ACC112 (cell line): ENCODE measurements around the gene SLC27A1.
"Not testable (repeated sequence)": the region's sequence is repeated elsewhere in the genome, so short reads cannot be mapped to it uniquely, and the experiment has no call there.

Source experiments
- H2AFZ ChIP-seq: fragments of 200-600 bp; sonication (generic); one replicate; pipeline ENCODE4 v1.6.0; 2017; ENCODE audit warnings: antibody characterized with exemption, low read length; ENCODE audit not compliant: unreplicated experiment
- H3K27ac ChIP-seq: fragments of 200-600 bp; sonication (generic); 2 replicates; pipeline ENCODE4 v1.5.1; 2014; ENCODE audit warnings: low read depth, mild to moderate bottlenecking, antibody characterized with exemption, low read length, moderate library complexity
- H3K27me3 ChIP-seq: fragments of 200-600 bp; sonication (generic); 2 replicates; pipeline ENCODE4 v1.6.1; 2014; ENCODE audit warnings: mild to moderate bottlenecking, antibody characterized with exemption, low read length, moderate library complexity, mixed read lengths; ENCODE audit not compliant: insufficient read depth
- H3K36me3 ChIP-seq: fragments of 200-600 bp; sonication (generic); 2 replicates; pipeline ENCODE4 v1.6.1; 2016; ENCODE audit warnings: mild to moderate bottlenecking, antibody characterized with exemption, low read length, moderate library complexity, mixed read lengths; ENCODE audit not compliant: insufficient read depth
- H3K4me1 ChIP-seq: fragments of 200-600 bp; sonication (generic); one replicate; pipeline ENCODE4 v1.6.1; 2016; ENCODE audit warnings: low read length, mixed read lengths; ENCODE audit not compliant: insufficient read depth, unreplicated experiment, control insufficient read depth
- H3K4me3 ChIP-seq: fragments of 200-600 bp; sonication (generic); 2 replicates; pipeline ENCODE4 v1.5.1; 2014; ENCODE audit warnings: mild to moderate bottlenecking, low read depth, low read length
- H3K79me2 ChIP-seq: fragments of 200-600 bp; sonication (generic); one replicate; pipeline ENCODE4 v1.6.0; 2016; ENCODE audit warnings: low read length; ENCODE audit not compliant: control insufficient read depth, unreplicated experiment, insufficient read depth

Gene SLC27A1

DNA sequence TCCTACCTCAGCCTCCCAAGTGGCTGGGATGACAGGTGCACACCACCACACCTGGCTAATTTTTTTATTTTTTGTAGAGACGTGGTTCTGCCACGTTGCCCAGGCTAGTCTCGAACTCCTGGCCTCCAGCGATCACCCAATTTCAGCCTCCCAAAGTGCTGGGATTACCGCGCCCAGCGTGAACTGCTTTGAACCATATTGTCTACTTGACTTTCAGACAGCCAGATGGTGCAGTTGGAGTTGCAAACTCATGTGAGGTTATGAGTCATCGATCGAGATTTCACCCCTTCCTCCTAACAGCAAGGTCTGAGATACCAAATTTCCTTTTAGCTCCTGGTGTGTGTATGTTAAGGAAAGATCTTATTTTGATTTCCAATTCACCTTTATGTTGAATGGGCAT lies 2.7 kb downstream of the SLC27A1 start:
- no peak overlapping the region for H2AFZ ChIP-seq
- no peak overlapping the region for H3K4me3 ChIP-seq
- H3K27ac ChIP-seq, result no peak overlapping the region
- no peaks in the 10 kb centered on the region for H3K27me3 ChIP-seq
- H3K79me2 ChIP-seq, result no peaks in the 10 kb centered on the region
- no peaks in the 10 kb centered on the region for H3K36me3 ChIP-seq
- peaks cover 8% of the 10 kb centered on the region for H3K4me1 ChIP-seq

DNA sequence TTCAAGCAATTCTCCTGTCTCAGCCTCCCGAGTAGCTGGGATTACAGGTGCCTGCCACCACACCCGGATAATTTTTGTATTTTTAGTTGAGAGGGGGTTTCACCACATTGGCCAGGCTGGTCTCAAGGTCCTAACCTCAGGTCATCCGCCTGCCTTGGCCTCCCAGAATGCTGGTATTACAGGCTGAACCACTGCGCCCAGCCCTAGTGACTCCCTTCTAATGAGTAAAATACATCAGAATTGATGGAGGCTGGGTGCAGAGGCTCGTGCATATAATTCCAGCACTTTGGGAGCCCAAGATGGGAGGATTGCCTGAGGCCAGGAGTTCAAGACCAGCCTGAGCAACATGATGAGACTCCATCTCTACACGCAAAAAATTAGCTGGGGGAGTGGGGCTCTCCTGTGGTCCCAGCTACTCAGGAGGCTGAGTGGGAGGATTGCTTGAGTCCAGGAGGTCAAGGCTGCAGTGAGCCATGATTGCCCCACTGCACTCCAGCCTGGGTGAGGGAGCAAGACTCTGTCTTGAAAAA lies 4.8 kb downstream of the SLC27A1 start:
- H3K36me3 ChIP-seq, H3K4me3 ChIP-seq, H2AFZ ChIP-seq, H3K4me1 ChIP-seq, H3K79me2 ChIP-seq, H3K27me3 ChIP-seq, H3K27ac ChIP-seq: not testable (repeated sequence)

DNA sequence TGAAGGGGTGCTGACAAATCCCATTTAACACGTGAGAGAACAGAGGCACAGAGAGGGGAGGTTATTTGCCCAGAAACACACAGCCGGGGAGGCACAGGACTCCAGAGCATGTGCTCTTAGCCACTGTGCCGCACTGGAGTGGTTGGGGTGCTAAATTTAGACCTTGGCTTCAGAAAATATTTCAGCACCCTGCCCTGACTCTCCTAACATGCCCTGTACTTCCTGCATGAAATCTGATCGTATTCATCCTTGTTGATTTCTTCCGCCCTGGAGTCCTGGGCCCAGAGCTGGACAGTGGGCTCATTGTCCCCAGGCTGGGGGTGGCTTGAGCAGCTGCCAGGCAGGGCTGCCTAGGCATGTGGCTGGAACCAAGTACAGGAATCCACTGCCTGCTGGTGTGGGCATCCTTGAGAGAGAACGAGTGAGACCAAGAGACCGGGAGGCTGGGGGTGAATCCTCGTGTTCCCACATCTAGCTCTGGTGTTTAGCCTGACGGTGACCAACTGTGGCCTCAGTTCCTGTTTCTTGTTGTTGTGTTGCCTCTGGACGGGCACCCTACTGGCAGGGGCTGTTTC lies 5.3 kb downstream of the SLC27A1 start:
- no peaks in the 10 kb centered on the region for H3K79me2 ChIP-seq
- H3K27ac ChIP-seq, result no peak overlapping the region
- no peaks in the 10 kb centered on the region for H3K27me3 ChIP-seq
- H3K4me3 ChIP-seq, result no peak overlapping the region
- peaks cover 8% of the 10 kb centered on the region for H3K4me1 ChIP-seq
- no peaks in the 10 kb centered on the region for H3K36me3 ChIP-seq
- no peak overlapping the region for H2AFZ ChIP-seq

DNA sequence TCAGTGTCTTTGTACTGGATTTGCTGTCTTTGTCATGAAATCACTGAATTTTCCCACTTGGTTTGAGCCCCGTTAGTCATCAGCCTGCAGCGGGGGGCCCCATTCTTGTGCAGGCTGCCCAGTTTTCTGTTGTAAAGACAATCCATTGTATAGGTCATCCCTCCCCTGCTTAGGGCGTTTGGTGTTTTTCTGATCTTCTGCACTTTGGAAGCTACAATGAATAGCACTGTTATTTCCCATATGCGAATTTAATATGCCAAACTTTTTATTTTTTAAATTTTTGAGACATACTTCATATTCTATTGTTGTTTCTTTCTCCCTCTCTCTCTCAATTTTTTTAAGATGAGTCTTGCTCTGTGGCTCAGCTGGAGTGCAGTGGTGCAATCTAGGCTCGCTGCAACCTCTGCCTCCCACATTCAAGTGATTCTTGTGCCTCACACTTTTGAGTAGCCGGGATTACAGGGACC lies 9.0 kb downstream of the SLC27A1 start:
- no peak overlapping the region for H2AFZ ChIP-seq
- H3K4me3 ChIP-seq, result no peak overlapping the region
- peaks cover 4% of the 10 kb centered on the region for H3K4me1 ChIP-seq
- H3K27me3 ChIP-seq, result no peaks in the 10 kb centered on the region
- peak overlapping the region; percentile 19 for H3K27ac ChIP-seq
- no peaks in the 10 kb centered on the region for H3K79me2 ChIP-seq
- no peaks in the 10 kb centered on the region for H3K36me3 ChIP-seq

DNA sequence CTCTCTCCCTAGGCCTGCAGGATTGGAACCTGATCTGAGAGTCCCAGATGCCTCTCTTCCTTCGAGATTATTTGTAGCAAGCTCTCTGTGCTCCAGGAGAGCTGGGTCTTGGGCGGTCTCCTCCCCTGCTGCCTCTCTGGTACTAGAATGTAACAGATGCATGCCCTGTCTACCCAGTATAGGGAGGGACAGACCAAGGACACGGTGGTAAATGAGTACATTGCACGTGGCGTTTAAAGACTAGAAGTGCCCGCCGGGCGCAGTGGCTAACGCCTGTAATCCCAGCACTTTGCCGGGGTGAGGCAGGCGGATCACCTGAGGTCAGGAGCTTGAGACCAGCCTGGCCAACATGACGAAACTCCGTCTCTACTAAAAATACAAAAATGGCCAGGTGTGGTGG lies 11.7 kb downstream of the SLC27A1 start:
- Histone ChIP-seq H3K4me1 (peaks cover 4% of the 10 kb centered on the region), H3K79me2 (no peaks in the 10 kb centered on the region), H3K27ac (no peak overlapping the region)

DNA sequence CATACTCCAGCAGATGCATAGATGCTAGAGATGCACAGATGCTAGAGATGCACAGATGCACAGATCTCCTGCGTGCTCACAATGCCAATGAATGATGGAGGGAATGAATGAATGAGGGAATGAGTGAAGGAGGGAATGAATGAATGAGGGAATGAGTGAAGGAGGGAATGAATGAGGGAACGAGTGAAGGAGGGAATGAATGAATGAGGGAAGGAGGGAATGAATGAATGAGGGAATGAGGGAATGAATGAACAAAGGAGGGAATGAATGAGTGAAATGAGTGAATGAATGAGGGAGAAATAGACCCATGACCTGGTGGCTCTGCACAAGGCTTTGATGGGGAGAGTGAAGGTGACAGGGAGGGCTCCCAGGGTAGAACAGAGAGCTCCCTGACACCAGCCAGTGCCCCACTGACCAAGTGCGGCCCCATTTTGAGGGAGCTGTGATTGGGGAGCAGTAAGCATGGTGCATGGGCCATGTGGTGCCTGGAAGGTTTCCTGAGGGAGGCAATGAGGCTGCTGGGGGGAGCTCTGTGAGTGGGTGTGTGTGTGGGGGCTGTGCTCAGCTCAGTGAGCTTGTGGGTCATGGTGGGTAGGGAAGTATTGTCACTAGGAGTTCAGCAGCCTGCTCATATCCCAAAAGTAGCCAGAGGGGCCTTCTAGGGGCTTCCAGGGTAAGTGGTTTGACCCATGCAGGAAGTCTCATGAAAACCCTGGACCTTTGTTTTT lies 12.7 kb downstream of the SLC27A1 start:
- no peaks in the 10 kb centered on the region for H3K27me3 ChIP-seq
- peaks cover 4% of the 10 kb centered on the region for H3K4me1 ChIP-seq
- no peaks in the 10 kb centered on the region for H3K36me3 ChIP-seq

More for the DNA sequence above, 11.7 kb downstream of the SLC27A1 start:
- no peak overlapping the region for H2AFZ ChIP-seq
- H3K27me3 ChIP-seq, result no peaks in the 10 kb centered on the region
- H3K36me3 ChIP-seq, result no peaks in the 10 kb centered on the region
- no peak overlapping the region for H3K4me3 ChIP-seq

DNA sequence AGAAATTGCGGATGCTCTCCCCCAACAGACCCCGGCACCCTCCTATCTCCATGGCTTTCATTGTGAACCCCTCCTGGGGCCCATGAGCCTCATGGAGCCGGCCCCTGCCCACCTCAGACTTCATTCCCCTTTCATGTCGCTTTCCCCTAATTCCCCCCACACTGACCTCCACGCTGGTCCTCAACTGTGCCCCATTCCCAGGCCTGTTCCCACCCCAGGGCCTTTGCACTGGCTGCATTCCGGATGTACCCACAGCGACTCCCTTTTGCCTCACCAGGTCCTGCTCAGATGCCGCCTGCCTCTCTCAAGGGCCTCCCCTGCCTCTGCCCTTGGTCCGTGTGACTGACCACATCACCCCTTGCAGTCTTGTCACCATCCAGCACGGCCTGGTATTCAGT lies 13.3 kb downstream of the SLC27A1 start:
- H3K27me3 ChIP-seq, result no peaks in the 10 kb centered on the region
- no peaks in the 10 kb centered on the region for H3K79me2 ChIP-seq
- H3K4me3 ChIP-seq, result no peak overlapping the region
- H2AFZ ChIP-seq, result no peak overlapping the region
- no peak overlapping the region for H3K27ac ChIP-seq
- no peaks in the 10 kb centered on the region for H3K36me3 ChIP-seq
- peaks cover 4% of the 10 kb centered on the region for H3K4me1 ChIP-seq

More for the DNA sequence above, 12.7 kb downstream of the SLC27A1 start:
- no peak overlapping the region for H3K4me3 ChIP-seq
- no peak overlapping the region for H3K27ac ChIP-seq
- no peak overlapping the region for H2AFZ ChIP-seq
- no peaks in the 10 kb centered on the region for H3K79me2 ChIP-seq

DNA sequence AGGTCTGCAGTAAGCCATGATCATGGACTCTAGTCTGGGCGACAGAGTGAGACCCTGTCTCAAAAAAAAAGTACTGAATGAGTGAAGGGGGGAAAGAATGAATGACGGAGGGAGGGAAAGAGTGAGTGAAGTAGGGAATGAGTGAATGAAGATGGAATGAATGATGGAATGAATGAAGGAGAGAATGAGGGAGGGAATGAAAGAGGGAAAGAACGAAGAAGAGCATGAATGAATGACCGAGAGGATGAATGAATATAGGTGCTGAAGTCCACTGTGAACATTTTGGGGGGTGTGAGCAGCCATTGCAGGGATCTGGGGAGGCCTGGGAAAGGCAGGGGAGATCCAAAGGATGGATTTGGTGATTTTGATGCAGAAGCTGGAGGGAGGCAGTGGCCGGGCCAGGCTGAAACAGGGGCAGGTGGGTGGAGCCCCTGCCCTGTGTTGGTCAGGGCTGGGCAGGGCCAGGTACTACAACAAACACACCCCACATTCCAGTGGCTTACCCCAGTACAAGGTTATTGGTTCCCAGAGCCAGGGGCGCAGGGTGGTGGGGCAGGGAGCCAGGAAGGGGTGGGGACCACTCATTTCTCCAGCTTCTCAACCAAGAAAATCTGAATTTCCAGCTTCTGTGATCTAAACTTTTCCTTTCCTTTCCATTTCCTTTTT lies 14.3 kb downstream of the SLC27A1 start:
- H3K27ac ChIP-seq, result no peak overlapping the region
- no peaks in the 10 kb centered on the region for H3K36me3 ChIP-seq
- no peaks in the 10 kb centered on the region for H3K27me3 ChIP-seq
- H2AFZ ChIP-seq, result no peak overlapping the region
- H3K4me3 ChIP-seq, result no peak overlapping the region
- no peaks in the 10 kb centered on the region for H3K79me2 ChIP-seq
- H3K4me1 ChIP-seq, result no peaks in the 10 kb centered on the region

DNA sequence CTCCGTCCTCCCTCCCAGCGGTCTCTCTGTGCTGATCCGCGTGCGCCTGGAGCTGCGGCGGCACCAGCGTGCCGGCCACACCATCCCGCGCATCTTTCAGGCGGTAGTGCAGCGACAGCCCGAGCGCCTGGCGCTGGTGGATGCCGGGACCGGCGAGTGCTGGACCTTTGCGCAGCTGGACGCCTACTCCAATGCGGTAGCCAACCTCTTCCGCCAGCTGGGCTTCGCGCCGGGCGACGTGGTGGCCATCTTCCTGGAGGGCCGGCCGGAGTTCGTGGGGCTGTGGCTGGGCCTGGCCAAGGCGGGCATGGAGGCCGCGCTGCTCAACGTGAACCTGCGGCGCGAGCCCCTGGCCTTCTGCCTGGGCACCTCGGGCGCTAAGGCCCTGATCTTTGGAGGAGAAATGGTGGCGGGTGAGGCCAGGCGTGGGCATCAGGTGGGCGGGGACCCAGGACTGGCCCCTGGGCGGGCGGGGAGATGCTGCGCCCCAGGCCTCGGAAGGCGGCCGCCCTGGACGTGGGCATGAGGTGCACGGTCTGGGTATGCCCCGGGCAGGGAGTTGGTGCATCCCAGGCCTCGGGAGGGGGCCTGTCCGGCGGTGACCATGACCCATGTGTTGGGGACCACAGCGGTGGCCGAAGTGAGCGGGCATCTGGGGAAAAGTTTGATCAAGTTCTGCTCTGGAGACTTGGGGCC lies 16.4 kb downstream of the SLC27A1 start:
- Histone ChIP-seq H3K79me2 (no peaks in the 10 kb centered on the region), H2AFZ (no peak overlapping the region), H3K4me3 (no peak overlapping the region), H3K36me3 (no peaks in the 10 kb centered on the region), H3K27me3 (no peaks in the 10 kb centered on the region), H3K4me1 (no peaks in the 10 kb centered on the region), H3K27ac (no peak overlapping the region)

DNA sequence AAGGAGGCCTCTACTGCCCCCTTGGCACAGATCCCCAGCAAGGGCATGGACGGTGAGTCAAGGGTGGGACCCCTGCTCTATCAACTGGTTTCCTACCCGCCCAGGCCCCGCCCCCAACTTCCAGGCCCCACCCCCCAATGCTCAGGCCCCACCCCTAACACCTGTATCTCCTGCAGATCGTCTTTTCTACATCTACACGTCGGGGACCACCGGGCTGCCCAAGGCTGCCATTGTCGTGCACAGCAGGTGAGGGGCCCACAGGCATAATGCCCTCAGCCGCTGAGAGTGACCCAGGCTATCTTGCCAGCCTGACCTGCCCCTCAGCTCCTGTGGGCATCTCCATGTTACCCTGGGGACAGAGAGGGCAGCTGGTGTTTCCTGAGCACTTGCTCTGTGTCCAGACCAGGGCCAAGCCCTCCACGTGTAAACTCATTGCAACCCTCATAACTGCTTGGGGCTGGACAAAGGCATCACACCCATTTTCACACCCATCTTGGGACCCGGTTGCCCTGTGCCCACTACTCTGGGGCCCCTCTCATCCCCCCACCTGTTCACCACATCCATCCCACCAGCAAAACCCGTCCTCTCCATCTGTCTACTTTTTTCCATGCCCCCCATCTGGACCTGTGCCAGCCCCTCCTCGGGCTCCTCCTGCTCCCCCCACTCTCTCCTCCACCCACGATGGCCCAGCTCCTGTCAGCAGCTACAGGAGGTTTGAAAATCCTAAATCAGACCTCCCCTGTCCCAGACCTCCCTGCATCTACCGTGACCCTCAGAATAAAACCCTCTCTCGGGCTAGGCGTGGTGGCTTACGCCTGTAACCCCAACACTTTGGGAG lies 17.2 kb downstream of the SLC27A1 start:
- Histone ChIP-seq H3K36me3 (no peaks in the 10 kb centered on the region), H3K79me2 (no peaks in the 10 kb centered on the region), H3K27ac (no peak overlapping the region), H2AFZ (no peak overlapping the region), H3K4me3 (no peak overlapping the region), H3K27me3 (no peaks in the 10 kb centered on the region), H3K4me1 (no peaks in the 10 kb centered on the region)
